Smooth muscle cell (in vitro differentiated cells): ENCODE results near the gene RUVBL1. TPM values are rescaled to one million over a fixed set of nuclear protein-coding genes. Genes with fewer than 3 reads are reported as not detected.

ENCODE experiments used
- DNase-seq: peaks from one replicate; lab custom pipeline; 2025; ENCODE audit not compliant: unreplicated experiment; lab: John Stamatoyannopoulos, UW
- H2AFZ ChIP-seq: fragments of 200-600 bp; sonication (generic); 2 replicates; pipeline ENCODE4 v1.6.0; 2016; ENCODE audit warnings: antibody characterized with exemption, low read depth, mild to moderate bottlenecking
- H3F3A ChIP-seq: fragments of 200-600 bp; sonication (generic); 2 replicates; pipeline ENCODE4 v1.6.0; 2017; ENCODE audit warnings: antibody characterized with exemption, low read depth
- H3K27ac ChIP-seq: fragments of 200-600 bp; sonication (generic); 2 replicates; pipeline ENCODE4 v1.5.1; 2016; ENCODE audit warnings: low read depth, mild to moderate bottlenecking
- H3K27me3 ChIP-seq: fragments of 200-600 bp; sonication (generic); 2 replicates; pipeline ENCODE4 v1.6.1; 2016; ENCODE audit warnings: low read depth, mild to moderate bottlenecking
- H3K36me3 ChIP-seq: fragments of 200-600 bp; sonication (generic); 2 replicates; pipeline ENCODE4 v1.5.1; 2016; ENCODE audit warnings: low read depth
- H3K4me1 ChIP-seq: fragments of 200-600 bp; sonication (generic); 2 replicates; pipeline ENCODE4 v1.5.1; 2016; ENCODE audit warnings: low read depth
- H3K4me2 ChIP-seq: fragments of 200-600 bp; sonication (generic); 2 replicates; pipeline ENCODE4 v1.6.0; 2016; ENCODE audit warnings: mild to moderate bottlenecking
- H3K4me3 ChIP-seq: fragments of 200-600 bp; sonication (generic); 2 replicates; pipeline ENCODE4 v1.5.1; 2016; ENCODE audit warnings: mild to moderate bottlenecking
- H3K79me2 ChIP-seq: fragments of 200-600 bp; sonication (generic); 2 replicates; pipeline ENCODE4 v1.6.0; 2016; ENCODE audit warnings: low read depth, mild to moderate bottlenecking
- H3K9ac ChIP-seq: fragments of 200-600 bp; sonication (generic); 2 replicates; pipeline ENCODE4 v1.6.0; 2016; ENCODE audit warnings: low read depth
- H3K9me3 ChIP-seq: fragments of 200-600 bp; sonication (generic); replicated peaks from 2 replicates; pipeline ENCODE4 v1.5.1; 2016; ENCODE audit warnings: low read depth
- H4K20me1 ChIP-seq: fragments of 200-600 bp; sonication (generic); 2 replicates; pipeline ENCODE4 v1.6.0; 2016; ENCODE audit warnings: low read depth
- WGBS: methylation state at CpG from one replicate; pipeline ENCODE4 v1.1.7; 2016; ENCODE audit warnings: low lambda C conversion rate; 5-methylcytosine and 5-hydroxymethylcytosine counted together
- polyA plus RNA-seq: library from polyadenylated mRNA; unstranded; fragments of >200 nt; fragmentation: Nextera tagmentation; extraction: Ambion mirVana; gene quantifications from 2 replicates; pipeline ENCODE4 v1.2.1, GENCODE V29; 2016
- total RNA-seq: library from RNA; depleted of rRNA; stranded (reverse); fragments of >200 nt; gene quantifications from 2 replicates; pipeline ENCODE4 v1.2.3, GENCODE V29; 2014
- TF ChIP-seq, protein P1 (sequence below): fragments of 200-600 bp; sonication (generic); IDR thresholded peaks from 2 replicates; pipeline ENCODE4 v1.5.1; 2017; ENCODE audit warnings: borderline replicate concordance, mild to moderate bottlenecking, antibody characterized with exemption; ENCODE audit not compliant: insufficient read depth, poor library complexity, severe bottlenecking

The RUVBL1 gene
- total and polyA plus RNA-seq, 2 experiments from 2014 or later, result 32.9 to 37.1 TPM

DNA sequence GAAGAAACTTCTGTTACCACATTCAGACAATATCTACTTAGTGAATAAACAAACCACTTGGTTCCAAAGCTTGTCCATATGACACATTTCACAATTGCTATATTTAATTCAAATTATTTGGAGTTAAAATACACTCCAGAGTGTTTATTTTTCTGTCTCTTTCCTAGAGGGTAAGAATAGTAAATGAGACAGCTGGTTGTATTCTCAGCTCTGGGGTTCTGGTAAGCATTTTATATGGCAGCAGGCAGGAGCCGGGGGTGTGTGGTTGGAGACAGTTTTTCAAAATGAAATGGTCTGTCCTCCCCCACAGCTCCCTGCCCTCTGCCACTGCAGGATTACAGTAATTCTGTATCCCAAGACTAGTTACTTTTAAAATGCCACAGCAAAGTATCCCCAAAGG is 82.3 kb downstream of the RUVBL1 start:
- no peak overlapping the region for H3K4me2 ChIP-seq
- H3K9ac ChIP-seq, result no peak overlapping the region
- no peak overlapping the region for H3K27ac ChIP-seq
- H3K79me2 ChIP-seq, result no peaks in the 10 kb centered on the region
- TF ChIP-seq, protein P1, sequence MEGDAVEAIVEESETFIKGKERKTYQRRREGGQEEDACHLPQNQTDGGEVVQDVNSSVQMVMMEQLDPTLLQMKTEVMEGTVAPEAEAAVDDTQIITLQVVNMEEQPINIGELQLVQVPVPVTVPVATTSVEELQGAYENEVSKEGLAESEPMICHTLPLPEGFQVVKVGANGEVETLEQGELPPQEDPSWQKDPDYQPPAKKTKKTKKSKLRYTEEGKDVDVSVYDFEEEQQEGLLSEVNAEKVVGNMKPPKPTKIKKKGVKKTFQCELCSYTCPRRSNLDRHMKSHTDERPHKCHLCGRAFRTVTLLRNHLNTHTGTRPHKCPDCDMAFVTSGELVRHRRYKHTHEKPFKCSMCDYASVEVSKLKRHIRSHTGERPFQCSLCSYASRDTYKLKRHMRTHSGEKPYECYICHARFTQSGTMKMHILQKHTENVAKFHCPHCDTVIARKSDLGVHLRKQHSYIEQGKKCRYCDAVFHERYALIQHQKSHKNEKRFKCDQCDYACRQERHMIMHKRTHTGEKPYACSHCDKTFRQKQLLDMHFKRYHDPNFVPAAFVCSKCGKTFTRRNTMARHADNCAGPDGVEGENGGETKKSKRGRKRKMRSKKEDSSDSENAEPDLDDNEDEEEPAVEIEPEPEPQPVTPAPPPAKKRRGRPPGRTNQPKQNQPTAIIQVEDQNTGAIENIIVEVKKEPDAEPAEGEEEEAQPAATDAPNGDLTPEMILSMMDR, result no peak
- H3F3A ChIP-seq, result no peaks in the 10 kb centered on the region
- peaks cover 43% of the 10 kb centered on the region for H3K27me3 ChIP-seq
- WGBS, result 63% methylated on average over 1 of the region's 1 CpG
- H3K4me1 ChIP-seq, result no peaks in the 10 kb centered on the region
- no peaks in the 10 kb centered on the region for H3K9me3 ChIP-seq
- DNase-seq, result no peak
- no peaks in the 10 kb centered on the region for H4K20me1 ChIP-seq
- no peak overlapping the region for H2AFZ ChIP-seq
- no peaks in the 10 kb centered on the region for H3K36me3 ChIP-seq
- H3K4me3 ChIP-seq, result no peak overlapping the region

DNA sequence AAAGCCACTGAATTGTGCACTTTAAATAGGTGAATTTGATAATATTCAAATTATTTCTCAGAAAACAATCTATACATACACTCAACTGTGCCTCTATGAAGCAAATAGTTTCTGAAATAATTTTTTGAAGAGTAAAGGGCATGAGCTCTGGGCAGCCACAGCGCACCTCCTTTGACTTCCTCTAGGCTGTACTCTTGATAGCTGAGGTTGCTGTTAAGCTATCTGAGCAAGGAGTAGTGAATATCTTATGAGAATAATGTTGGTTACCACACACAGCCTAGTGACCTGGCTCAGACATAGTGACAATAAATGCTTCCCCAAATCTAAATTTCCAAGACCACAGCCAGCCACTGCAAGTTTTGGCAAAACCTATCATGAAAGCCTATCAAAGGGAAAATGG is 83.0 kb downstream of the RUVBL1 start:
- H3K4me2 ChIP-seq, result no peak overlapping the region
- TF ChIP-seq, protein P1, result no peak
- H3K79me2 ChIP-seq, result no peaks in the 10 kb centered on the region
- H3K36me3 ChIP-seq, result no peaks in the 10 kb centered on the region
- H4K20me1 ChIP-seq, result no peaks in the 10 kb centered on the region
- no peaks in the 10 kb centered on the region for H3F3A ChIP-seq
- H3K4me1 ChIP-seq, result no peaks in the 10 kb centered on the region
- DNase-seq, result no peak
- H3K27me3 ChIP-seq, result peaks cover 43% of the 10 kb centered on the region
- H3K9ac ChIP-seq, result no peak overlapping the region
- no peaks in the 10 kb centered on the region for H3K9me3 ChIP-seq
- H2AFZ ChIP-seq, result no peak overlapping the region
- no peak overlapping the region for H3K4me3 ChIP-seq
- 53% methylated on average over 1 of the region's 1 CpG for WGBS
- no peak overlapping the region for H3K27ac ChIP-seq

DNA sequence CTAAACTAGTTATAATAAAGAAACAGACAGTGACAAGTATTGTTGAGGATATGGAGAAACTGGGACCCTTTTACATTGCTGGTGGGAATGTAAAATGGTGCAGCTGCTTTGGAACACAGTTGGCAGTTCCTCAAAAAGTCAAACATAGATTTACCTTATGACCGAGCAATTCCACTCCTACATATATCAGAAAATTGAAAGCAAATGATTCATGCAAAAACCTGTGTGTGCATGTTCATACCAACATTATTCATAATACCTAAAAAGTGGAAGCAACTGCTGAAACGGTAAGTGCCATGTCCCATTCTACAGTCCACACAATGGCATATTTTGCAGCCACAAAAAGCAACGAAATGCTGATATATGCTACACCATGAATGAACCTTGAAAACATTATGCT is 83.6 kb downstream of the RUVBL1 start:
- DNase-seq, result no peak
- Histone ChIP-seq H3K27ac (no peak overlapping the region), H3K27me3 (peaks cover 43% of the 10 kb centered on the region), H4K20me1 (no peaks in the 10 kb centered on the region), H3K4me1 (no peaks in the 10 kb centered on the region), H3K4me3 (no peak overlapping the region), H2AFZ (no peak overlapping the region), H3F3A (no peaks in the 10 kb centered on the region), H3K9me3 (no peaks in the 10 kb centered on the region), H3K36me3 (no peaks in the 10 kb centered on the region), H3K4me2 (no peak overlapping the region), H3K79me2 (no peaks in the 10 kb centered on the region), H3K9ac (no peak overlapping the region)
- 92% methylated on average over 3 of the region's 3 CpGs for WGBS
- TF ChIP-seq, protein P1, result no peak

DNA sequence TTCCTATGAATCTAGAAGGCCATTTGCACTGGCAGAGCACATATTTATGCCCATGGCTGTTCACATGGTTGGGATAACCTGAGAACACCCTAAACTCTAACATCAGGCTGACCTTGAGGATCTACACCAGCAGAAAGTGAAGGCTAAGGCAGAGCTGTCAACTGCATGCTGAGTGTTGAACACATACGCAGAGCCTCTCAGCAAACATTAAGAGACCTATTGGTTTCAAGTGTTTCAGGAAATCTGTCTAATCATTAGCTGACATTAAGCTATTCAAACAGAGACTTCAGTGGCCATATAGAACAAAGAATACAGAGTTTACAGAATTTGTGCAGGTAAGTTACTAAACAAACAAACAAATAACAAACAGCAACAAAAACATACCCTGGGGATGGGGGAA is 87.5 kb downstream of the RUVBL1 start:
- Histone ChIP-seq H3K9me3 (no peaks in the 10 kb centered on the region), H3K4me1 (no peaks in the 10 kb centered on the region), H3K36me3 (no peaks in the 10 kb centered on the region), H4K20me1 (no peaks in the 10 kb centered on the region), H3K4me3 (no peak overlapping the region), H2AFZ (no peak overlapping the region), H3K79me2 (no peaks in the 10 kb centered on the region), H3F3A (no peaks in the 10 kb centered on the region), H3K27ac (no peak overlapping the region), H3K27me3 (peaks cover 22% of the 10 kb centered on the region), H3K9ac (no peak overlapping the region), H3K4me2 (no peak overlapping the region)
- DNase-seq, result no peak
- TF ChIP-seq, protein P1, result no peak
- WGBS, result 93% methylated on average over 1 of the region's 1 CpG
